GM21619 (cell line): ENCODE measurements around the gene NCR2.
"Not testable (repeated sequence)": the region's sequence is repeated elsewhere in the genome, so short reads cannot be mapped to it uniquely, and the experiment has no call there.

Experiments used
- ATAC-seq: cut with Tn5 transposase; IDR thresholded peaks from one replicate; pipeline ENCODE4 v1.9.1; 2021; ENCODE audit not compliant: unreplicated experiment

Gene NCR2

GRCh38 chr6:41335296-41335695 is at the start of gene NCR2:
TSS of gene NCR2 (plus strand) at chr6:41335608. CDS start at chr6:41335877, 269 bp downstream.
- ATAC-seq = no peak

DNA sequence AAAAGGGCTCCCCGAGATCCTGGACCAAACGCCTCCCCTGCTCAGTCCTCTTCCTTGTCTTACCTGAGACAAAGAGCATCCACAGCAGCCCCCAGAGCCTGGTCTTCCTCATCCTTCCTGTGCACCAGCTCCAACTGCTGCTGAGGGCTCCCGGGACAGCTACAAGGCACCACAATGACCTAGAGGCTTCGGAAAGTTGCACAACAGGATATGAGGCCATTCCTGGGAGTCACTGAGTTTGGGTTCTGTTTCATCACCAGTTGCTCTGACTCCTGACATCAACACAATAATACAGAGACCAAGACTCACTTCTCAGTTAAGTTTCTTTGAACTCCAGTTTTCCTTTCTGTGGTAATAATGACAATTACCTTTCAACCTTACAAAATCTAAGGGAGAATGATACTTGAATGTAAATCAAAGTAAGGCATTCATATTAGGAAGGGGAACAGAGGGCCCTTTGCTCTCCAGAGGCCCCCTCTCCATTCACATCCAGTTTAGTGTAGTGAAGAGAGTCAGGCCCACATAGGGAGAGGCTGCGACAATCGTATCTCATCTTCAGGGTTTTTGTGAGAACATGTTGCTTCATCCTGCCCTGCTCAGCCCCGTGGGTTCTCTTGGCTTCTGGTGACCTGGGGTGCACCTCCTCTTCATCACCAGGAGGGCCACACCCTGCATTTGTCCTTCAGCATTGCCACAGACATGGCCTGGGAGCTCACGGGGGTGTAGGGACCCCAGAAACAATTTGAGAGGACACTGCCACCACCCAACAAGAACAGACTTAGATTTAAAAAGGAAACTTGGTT is 48.7 kb upstream of the NCR2 start, which contains the start of gene TREM1:
TREM1 (minus strand) TSS at position 139 of the 803 bp plus-strand sequence; CDS start at position 112, 27 bp downstream.
- ATAC-seq = no peak

- ATAC-seq = no peak
These were observed 47.2 kb upstream of the NCR2 start for GRCh38 chr6:41288030-41288753.

DNA sequence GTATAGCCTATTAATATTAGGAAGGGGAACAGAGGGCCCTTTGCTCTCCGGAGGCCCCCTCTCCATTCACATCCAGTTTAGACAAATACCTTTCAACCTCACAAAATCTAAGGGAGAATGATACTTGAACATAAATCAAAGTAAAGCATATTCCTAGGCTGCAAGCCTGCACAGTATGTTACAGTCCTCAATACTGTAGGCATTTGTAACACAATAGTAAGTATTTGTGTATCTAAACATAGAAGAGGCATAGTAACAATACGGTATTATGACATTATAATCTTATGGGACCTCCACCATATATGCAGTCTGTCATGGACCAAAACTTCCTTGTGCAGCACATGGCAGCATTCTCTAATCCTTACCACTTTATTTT is 46.7 kb upstream of the NCR2 start:
- no peak for ATAC-seq

GRCh38 chr6:41289815-41290214 is 45.6 kb upstream of the NCR2 start:
- no peak for ATAC-seq

DNA sequence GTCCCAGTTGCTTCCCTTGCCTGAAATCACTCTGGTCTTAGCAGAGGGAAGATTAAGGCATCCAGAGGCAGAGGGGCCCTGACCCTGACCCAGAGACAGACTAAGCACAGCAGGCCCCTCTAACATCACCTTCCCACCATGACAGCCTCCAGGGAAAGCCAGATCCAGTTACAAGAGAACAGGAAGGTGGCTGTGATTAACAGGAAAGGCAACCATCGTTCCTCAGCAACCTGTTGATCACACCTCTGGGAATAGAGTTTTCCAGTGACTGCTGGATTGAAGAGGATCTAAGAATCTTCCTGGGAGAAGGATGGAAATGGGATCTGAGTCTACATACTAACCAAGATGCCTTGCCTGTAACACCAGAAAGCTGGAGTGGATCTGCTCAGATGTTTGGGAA is 43.7 kb upstream of the NCR2 start:
- no peak for ATAC-seq

DNA sequence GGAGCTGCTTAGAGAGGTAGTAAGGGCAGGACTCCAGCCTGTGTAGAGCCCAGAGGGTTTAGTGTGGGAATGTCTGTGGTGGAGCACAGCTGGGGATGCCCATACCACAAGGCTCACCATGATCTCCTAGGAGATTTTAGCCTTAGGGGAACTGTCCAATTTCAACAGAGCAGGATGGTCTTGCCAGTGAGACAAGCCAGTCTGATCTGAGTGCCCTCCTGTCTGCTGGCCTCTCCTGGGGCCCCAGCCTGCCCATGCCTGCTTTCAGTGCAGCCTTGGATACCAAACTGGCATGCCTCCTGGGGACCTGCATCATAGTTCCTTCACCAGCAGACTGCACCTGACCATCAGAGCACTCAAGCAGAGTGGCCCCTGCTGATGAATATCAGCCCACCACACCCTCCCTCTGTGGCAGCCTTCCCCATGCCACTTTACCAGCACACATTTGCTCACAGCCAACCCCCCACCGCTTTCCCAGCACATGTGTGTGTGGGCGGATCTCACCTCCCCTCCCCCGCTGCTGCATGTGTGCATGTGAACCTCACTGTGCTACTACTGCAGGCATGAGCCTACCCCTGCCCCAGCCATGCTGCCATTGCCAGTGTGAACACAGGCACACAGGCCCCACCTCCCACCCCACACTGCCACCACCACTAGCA is 41.1 kb upstream of the NCR2 start:
- no peak for ATAC-seq

GRCh38 chr6:41297248-41297647 is 38.2 kb upstream of the NCR2 start:
- ATAC-seq = not testable (repeated sequence)

GRCh38 chr6:41298785-41299502 is 36.5 kb upstream of the NCR2 start:
- no peak for ATAC-seq

DNA sequence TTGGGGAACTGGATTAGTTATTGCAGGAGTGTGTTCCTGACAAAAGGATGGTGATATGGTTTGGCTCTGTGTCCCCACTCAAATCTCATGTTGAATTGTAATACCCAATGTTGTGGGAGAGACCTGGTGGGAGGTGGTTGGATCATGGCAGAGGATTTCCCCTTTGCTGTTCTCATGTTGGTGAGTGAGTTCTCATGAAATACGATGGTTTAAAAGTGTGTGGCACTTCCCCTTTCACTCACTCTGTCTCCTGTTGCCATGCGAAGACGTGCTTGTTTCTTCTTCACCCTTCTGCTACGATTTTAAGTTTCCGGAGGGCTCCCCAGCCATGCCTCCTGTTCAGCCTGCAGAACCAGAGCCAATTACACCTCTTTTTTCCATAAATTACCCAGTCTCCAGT is 32.8 kb upstream of the NCR2 start:
- ATAC-seq = no peak

GRCh38 chr6:41306187-41306854 is 29.1 kb upstream of the NCR2 start:
- no peak for ATAC-seq

GRCh38 chr6:41315203-41315602 is 20.2 kb upstream of the NCR2 start:
- no peak for ATAC-seq

DNA sequence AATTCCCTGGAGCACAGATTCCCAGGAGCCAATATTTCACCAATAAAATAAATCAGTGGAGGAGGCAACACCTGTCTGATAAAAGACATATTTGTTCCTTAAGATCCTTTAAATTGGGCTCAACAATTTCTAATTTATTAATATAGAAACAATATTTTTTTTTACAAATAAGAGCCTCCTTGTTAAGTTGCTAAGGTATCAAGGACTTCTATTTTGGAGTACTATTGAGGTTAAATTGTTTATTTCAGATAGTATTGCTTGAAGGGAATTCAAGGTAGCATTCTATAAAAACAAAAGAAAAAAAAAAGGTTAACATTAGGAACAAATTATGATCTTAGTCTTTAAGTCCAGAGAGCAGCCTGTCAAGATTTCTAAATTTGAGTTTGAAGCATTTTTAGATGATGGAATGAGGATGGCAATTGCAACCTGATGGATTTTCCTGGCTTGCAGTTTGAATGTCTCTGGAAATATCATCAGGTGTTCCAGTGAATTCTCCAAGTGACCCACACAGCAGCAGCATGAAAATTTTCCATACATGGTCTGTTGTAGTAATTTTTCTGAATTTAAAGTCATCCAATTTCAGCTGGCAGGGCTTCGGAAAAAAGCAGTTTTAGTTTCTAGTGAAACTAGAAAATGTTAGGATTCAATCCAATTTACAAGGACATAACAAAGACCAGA is 19.3 kb upstream of the NCR2 start:
- ATAC-seq = no peak

DNA sequence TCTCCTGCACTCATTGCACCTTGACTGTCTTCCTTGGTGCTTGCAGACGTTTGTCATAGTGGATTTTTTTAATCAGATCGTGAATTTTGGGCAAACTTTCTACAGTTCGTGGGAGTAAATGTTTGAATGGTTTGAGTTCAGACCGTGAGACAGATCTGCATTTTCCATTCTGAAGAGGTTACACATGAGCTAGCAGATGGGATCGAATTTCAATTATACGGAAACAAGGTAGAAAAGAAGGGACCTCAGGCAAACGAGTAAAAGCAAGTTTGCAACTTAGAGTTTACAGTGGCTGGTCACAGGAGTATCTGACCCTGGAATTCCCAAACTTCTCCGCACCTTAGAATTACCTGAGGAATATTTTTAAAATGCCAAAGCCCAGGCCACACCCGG is 17.2 kb upstream of the NCR2 start:
- ATAC-seq = no peak

DNA sequence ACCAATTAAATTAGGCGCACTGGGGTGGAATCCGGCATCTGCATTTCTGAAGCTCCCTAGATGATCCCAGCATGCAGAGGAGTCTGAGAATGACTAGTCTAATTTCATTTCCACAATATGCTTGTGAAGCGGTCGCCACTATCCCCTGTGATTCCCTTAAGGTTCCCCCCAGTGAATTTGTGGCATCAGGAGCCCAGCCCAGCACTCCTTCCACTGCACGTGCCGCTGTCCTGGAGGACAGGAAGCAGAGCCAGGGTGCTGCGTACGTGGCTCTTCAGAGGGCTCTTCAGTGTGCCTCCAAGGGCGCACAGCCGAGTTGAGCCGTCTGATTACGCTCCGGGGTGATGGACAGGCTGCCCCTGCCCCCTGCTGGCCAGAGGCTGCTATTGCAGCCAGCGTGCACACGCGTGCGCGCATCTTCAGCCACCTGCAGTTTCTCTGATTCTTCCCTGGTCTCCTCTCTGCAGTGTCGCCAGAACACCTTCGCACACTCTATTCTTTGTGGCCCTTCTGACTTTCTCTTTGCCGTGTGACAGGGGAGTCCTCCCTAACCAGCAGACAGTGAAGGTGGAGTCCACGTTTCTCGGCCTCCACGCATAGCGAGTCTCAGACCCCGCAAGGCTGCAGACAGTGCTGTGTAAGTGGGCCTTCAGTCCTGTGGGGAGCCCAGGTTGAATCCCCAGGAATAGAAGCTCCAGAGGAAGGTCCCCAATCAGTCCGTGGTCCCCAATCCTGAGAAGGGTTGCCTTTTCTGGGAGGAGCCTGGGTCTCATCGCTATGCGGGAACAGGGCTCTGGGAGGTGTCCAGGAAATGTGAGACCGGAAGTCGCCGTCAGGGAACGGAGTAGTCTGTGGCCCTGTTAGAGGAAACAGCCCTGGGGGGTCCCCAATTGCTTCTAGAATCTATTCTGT is 16.5 kb upstream of the NCR2 start:
- ATAC-seq = peak; percentile 89

DNA sequence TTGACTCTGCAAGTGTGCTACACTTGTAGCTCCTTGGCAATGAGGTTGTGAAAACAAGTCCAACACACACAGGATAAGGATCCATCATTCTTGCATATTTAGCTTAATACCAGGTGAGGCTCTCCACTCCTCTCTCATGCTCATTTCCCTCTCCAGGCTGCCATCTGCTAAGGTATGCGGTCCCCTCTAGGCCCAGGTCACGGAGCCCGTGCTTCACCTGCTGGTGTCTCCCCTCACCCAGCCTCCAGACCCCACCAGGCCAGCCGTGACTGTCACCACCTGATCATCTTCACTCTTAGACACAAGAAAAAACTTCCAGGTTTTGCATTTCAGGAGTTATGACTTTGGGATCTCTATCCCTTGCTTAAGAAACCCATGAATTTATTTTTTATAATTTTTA is 14.2 kb upstream of the NCR2 start:
- no peak for ATAC-seq

DNA sequence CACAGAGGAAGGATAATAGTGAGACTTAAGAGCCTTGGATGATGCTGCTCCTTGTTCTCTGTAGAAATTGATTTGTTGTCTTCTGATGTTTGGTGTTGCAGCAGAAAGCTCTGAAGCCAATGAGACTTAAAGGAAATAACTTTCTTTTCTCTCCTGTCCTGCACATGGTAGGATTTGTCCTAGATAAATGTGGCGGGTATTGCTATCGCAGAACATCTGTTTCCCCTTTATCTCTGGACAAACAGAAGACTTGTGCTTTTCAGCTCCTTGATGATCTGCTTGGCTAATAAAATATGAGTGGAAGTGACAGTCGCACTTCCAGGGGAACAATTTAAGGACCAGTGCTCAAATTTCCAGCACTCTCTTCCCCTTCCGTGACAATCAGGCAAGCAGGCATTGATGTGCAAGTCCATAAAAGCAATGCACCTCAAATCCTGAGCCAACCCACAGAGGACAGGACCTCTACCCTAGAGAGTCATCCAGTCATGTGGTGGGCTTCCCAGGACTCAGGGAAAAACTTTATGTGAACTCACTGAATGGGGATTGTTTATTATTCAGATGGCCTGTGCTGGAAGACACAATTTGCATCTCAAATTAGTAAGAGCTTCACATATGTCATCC is 9.9 kb upstream of the NCR2 start:
- no peak for ATAC-seq

- no peak for ATAC-seq
These were observed 9.3 kb upstream of the NCR2 start for GRCh38 chr6:41326092-41326491.

DNA sequence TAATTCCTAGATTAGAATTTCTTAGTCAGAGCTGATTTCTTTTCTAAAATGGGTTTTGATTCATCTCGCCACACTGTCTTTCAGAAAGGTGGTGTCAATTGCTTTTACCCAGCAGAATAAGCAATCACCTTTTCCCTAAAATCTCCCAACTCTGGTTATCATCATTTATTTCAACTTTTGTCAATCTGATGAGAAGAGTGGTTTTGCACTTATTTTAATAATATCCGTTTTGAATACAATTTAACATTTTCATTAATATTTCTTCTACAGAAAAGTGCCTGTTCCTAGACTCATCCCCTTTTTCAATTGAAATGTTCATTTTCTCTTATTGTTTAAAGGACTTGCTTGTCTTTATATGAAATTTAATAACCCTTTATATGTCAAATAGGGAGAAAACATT is 8.2 kb upstream of the NCR2 start:
- ATAC-seq = no peak
